ENCODE results near the gene OAS2. TPM values are rescaled to one million over a fixed set of nuclear protein-coding genes. Genes with fewer than 3 reads are reported as not detected.

The OAS2 gene
- total and polyA plus RNA-seq, 2 of the 4 experiments (the other 2 are of a cell fraction) = under 0.01 TPM; not detected in 1

GRCh38 chr12:112992541-112993398, 14.5 kb downstream of the OAS2 start:
- H3K79me1 ChIP-seq (ENCODE audit: low read depth in 1 of 2, low read length in 2 of 2) = no peaks in the 10 kb centered on the region
- no peak overlapping the region for H2BK20ac ChIP-seq (ENCODE audit: low read depth, low read length)
- no peak overlapping the region for H2AFZ ChIP-seq (replicated peaks; ENCODE audit: low read length, poor library complexity)
- no CpG with 5 or more reads among the region's 2 CpGs for WGBS, 2 experiments (ENCODE audit: extremely low coverage in 2 of 2, insufficient read length in 1 of 2)
- no peak overlapping the region for H2BK15ac ChIP-seq (ENCODE audit: low read depth, low read length)
- H2BK5ac ChIP-seq (ENCODE audit: low read depth, low read length, poor library complexity, severe bottlenecking) = no peak overlapping the region
- H3K27me3 ChIP-seq (ENCODE audit: control insufficient read depth, insufficient read depth, low read length) = no peaks in the 10 kb centered on the region; the same call in 1 of the 2 replicates
- H3K18ac ChIP-seq (ENCODE audit: low read depth, low read length) = no peak overlapping the region
- ATAC-seq (ENCODE audit: low read depth) (peak; percentile 93), DNase-seq (peak; percentile 53)
- no peak overlapping the region for H4K8ac ChIP-seq (ENCODE audit: low read depth in 2 of 2, low read length in 2 of 2)
- H4K5ac ChIP-seq (ENCODE audit: low read depth, low read length) = no peak overlapping the region
- H3K9ac ChIP-seq (ENCODE audit: low read depth, low read length) = no peak overlapping the region
- no peak overlapping the region for H3K4me2 ChIP-seq (ENCODE audit: low read depth, low read length)
- intact Hi-C loops (cut with micrococcal nuclease) = loop anchor here (1.0 to 5.0 kb wide), 3 partner anchors 39 to 182 kb away; no protein-coding TSS in a partner anchor
- ChIA-PET POLR2A (ENCODE audit: unreplicated experiment) (no interaction called here), CTCF (interaction anchor here (0.6 to 1.8 kb wide), 17 partner anchors 8 to 429 kb away, joined by 3 to 13 read pairs (median 4); partner anchors contain the start of genes OAS2 and SDSL)
- no peaks in the 10 kb centered on the region for H3K4me1 ChIP-seq (ENCODE audit: control insufficient read depth, insufficient read depth, low read length)
- no peaks in the 10 kb centered on the region for H4K20me1 ChIP-seq (ENCODE audit: insufficient read depth, low read length)
- H3K56ac ChIP-seq (ENCODE audit: extremely low read depth, insufficient read depth, low read length) = no peak overlapping the region
- H4K91ac ChIP-seq (ENCODE audit: insufficient read depth, low read depth, low read length) = no peak overlapping the region
- H3K36me3 ChIP-seq (ENCODE audit: control insufficient read depth, insufficient read depth, low read length) = no peaks in the 10 kb centered on the region
- no peak overlapping the region for H2BK120ac ChIP-seq (ENCODE audit: low read depth, low read length)
- no peak overlapping the region for H3K4ac ChIP-seq (ENCODE audit: low read depth, low read length)
- H3K9me1 ChIP-seq (ENCODE audit: insufficient read depth, low read length) = no peaks in the 10 kb centered on the region
- H3K4me3 ChIP-seq (ENCODE audit: insufficient read depth, low read depth, low read length) = no peak overlapping the region
- H2AK5ac ChIP-seq (ENCODE audit: low read depth, low read length) = no peak overlapping the region
- no peak overlapping the region for H3K23ac ChIP-seq (ENCODE audit: low read depth, low read length)
- dilution Hi-C loops (cut with HindIII; ENCODE audit: low sequenced_read_pairs, unreplicated experiment) = no loop called here
- no peak overlapping the region for H3K27ac ChIP-seq (ENCODE audit: insufficient read depth, low read length)
- in situ Hi-C loops (cut with MboI; ENCODE audit: low sequenced_read_pairs) = no loop called here
- H3K9me3 ChIP-seq (ENCODE audit: control insufficient read depth, insufficient read depth, low read length) = no peaks in the 10 kb centered on the region
- no peak overlapping the region for H2AK9ac ChIP-seq (replicated peaks; ENCODE audit: low read depth, low read length, poor library complexity)
- TF ChIP-seq SMC3 (IDR thresholded peaks at IDR 0.05; ENCODE audit: low read depth, low read length) (peak; percentile 54), MXI1 (IDR thresholded peaks at IDR 0.05; ENCODE audit: borderline replicate concordance, low read depth, low read length) (no peak), MAFK (IDR thresholded peaks at IDR 0.05; ENCODE audit: low read depth, low read length) (no peak), ELK1 (IDR thresholded peaks at IDR 0.05; ENCODE audit: borderline replicate concordance, low read depth, low read length) (no peak), CEBPB (IDR thresholded peaks at IDR 0.05; ENCODE audit: low read depth, low read length) (no peak), POLR2A (IDR thresholded peaks at IDR 0.05; ENCODE audit: low read depth, low read length) (no peak), NFE2L2 (IDR thresholded peaks at IDR 0.05; ENCODE audit: low read depth, low read length) (no peak), RAD21 (IDR thresholded peaks at IDR 0.05; ENCODE audit: low read length) (peak; percentile 72), USF2 (IDR thresholded peaks at IDR 0.05; ENCODE audit: low read depth, low read length) (no peak), MAZ (IDR thresholded peaks at IDR 0.05; ENCODE audit: borderline replicate concordance, low read depth, low read length) (no peak)
- TF ChIP-seq, protein P1, sequence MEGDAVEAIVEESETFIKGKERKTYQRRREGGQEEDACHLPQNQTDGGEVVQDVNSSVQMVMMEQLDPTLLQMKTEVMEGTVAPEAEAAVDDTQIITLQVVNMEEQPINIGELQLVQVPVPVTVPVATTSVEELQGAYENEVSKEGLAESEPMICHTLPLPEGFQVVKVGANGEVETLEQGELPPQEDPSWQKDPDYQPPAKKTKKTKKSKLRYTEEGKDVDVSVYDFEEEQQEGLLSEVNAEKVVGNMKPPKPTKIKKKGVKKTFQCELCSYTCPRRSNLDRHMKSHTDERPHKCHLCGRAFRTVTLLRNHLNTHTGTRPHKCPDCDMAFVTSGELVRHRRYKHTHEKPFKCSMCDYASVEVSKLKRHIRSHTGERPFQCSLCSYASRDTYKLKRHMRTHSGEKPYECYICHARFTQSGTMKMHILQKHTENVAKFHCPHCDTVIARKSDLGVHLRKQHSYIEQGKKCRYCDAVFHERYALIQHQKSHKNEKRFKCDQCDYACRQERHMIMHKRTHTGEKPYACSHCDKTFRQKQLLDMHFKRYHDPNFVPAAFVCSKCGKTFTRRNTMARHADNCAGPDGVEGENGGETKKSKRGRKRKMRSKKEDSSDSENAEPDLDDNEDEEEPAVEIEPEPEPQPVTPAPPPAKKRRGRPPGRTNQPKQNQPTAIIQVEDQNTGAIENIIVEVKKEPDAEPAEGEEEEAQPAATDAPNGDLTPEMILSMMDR (conservative IDR thresholded peaks at IDR 0.05; ENCODE audit: low read depth, low read length) = peak; percentile 93
- no peak overlapping the region for H3K14ac ChIP-seq (replicated peaks; ENCODE audit: low read depth, low read length)
- BruUV-seq (replicated peaks) = no TSS peak
